Natural killer cell (primary cell): Measurements from ENCODE around the gene SOCS2. TPM values are rescaled to one million over a fixed set of nuclear protein-coding genes. Genes with fewer than 3 reads are reported as not detected.

Source experiments
- ATAC-seq, 3 donors: fragments of 150-1000 bp in 2 of 3; fragments of 200-7000 bp in 1 of 3; cut with Tn5 transposase; 1 replicate in 1 of 3; 2 replicates in 2 of 3; pipeline ENCODE4 v1.10.0; 2021; ENCODE audit warnings: mild to moderate bottlenecking in 2 of 3, moderate library complexity in 2 of 3
- DNase-seq, 2 donors: peaks; one replicate each; pipeline versions ENCODE4 v3.0.0 to v3.0.0-alpha.2; 2013 to 2021; ENCODE audit warnings: mixed read lengths in 1 of 2
- H3K27ac ChIP-seq: one replicate; pipeline ENCODE4 v1.5.1; 2013; ENCODE audit warnings: mild to moderate bottlenecking, low read length
- H3K27me3 ChIP-seq: one replicate; pipeline ENCODE4 v1.6.1; 2013; ENCODE audit warnings: low read length; ENCODE audit not compliant: control insufficient read depth, insufficient read depth
- H3K36me3 ChIP-seq: one replicate; pipeline ENCODE4 v1.6.1; 2013; ENCODE audit warnings: low read length; ENCODE audit not compliant: control insufficient read depth, insufficient read depth
- H3K4me1 ChIP-seq: one replicate; pipeline ENCODE4 v1.6.1; 2013; ENCODE audit warnings: low read length; ENCODE audit not compliant: control insufficient read depth, insufficient read depth
- H3K4me3 ChIP-seq: one replicate; pipeline ENCODE4 v1.5.1; 2013; ENCODE audit warnings: low read length
- H3K9me3 ChIP-seq: one replicate; pipeline ENCODE4 v1.6.1; 2013; ENCODE audit warnings: low read length; ENCODE audit not compliant: control insufficient read depth, insufficient read depth
- H3K27ac Mint-ChIP-seq, 2 donors: one replicate each; pipeline ENCODE4 v1.8.0; 2022; ENCODE audit warnings: mild to moderate bottlenecking in 2 of 2, mixed read lengths in 2 of 2, moderate library complexity in 1 of 2
- H3K27me3 Mint-ChIP-seq, 2 donors: one replicate each; pipeline ENCODE4 v1.8.0; 2022; ENCODE audit warnings: low read depth in 2 of 2, mixed read lengths in 2 of 2
- H3K36me3 Mint-ChIP-seq: one replicate; pipeline ENCODE4 v1.8.0; 2022; ENCODE audit warnings: mixed read lengths
- H3K4me1 Mint-ChIP-seq, 2 donors: one replicate each; pipeline ENCODE4 v1.8.0; 2022; ENCODE audit warnings: mixed read lengths in 2 of 2
- H3K4me3 Mint-ChIP-seq: one replicate; pipeline ENCODE4 v1.8.0; 2022; ENCODE audit warnings: mild to moderate bottlenecking, moderate library complexity, mixed read lengths
- H3K9me3 Mint-ChIP-seq, 2 donors: one replicate each; pipeline ENCODE4 v1.8.0; 2022; ENCODE audit warnings: mixed read lengths in 2 of 2
- CTCF ChIP-seq: fragments of 200-600 bp; IDR thresholded peaks from one replicate; pipeline ENCODE4 v1.8.0; 2022; ENCODE audit warnings: antibody characterized with exemption
- WGBS: methylation state at CpG from one replicate; pipeline ENCODE4 v1.1.7; 2013; ENCODE audit warnings: missing lambda C conversion rate; ENCODE audit not compliant: insufficient coverage; 5-methylcytosine and 5-hydroxymethylcytosine counted together
- intact Hi-C: fragments of 100-400 bp; cut with micrococcal nuclease; formaldehyde crosslinking; loops from one replicate; pipeline ENCODE4 v1.14.2; 2022
- total RNA-seq, 4 donors: library from RNA; stranded (reverse); fragments of 120-200 nt in 1 of 4; gene quantifications; one replicate each; pipeline versions ENCODE4 v1.2.3 to v1.2.4, GENCODE V29; 2013 to 2022

Gene SOCS2
- total RNA-seq, 3 donors from 2014 or later (not counting 1 experiment from before 2014, with no cell fraction given): 13.9 to 110 (median 26.7) TPM

GRCh38 chr12:93563807-93564538 lies 8.5 kb upstream of the SOCS2 start:
- peaks cover 15% of the 10 kb centered on the region for H3K36me3 Mint-ChIP-seq
- 47% methylated on average over 5 of the region's 6 CpGs for WGBS
- intact Hi-C loops: no loop called here
- H3K27me3 Mint-ChIP-seq: no peaks in the 10 kb centered on the region
- no peaks in the 10 kb centered on the region for H3K4me1 ChIP-seq
- no peak overlapping the region for H3K4me3 Mint-ChIP-seq
- no peaks in the 10 kb centered on the region for H3K9me3 ChIP-seq
- H3K36me3 ChIP-seq: no peaks in the 10 kb centered on the region
- no peak overlapping the region for H3K27ac ChIP-seq
- DNase-seq (no peak), ATAC-seq (no peak)
- H3K9me3 Mint-ChIP-seq: peaks cover 0 to under 1% of the 10 kb centered on the region in 2 donors
- no peaks in the 10 kb centered on the region for H3K27me3 ChIP-seq
- no peak overlapping the region for H3K4me3 ChIP-seq
- no peak for TF ChIP-seq CTCF
- H3K4me1 Mint-ChIP-seq: peaks cover 12 to 14% of the 10 kb centered on the region in 2 donors
- H3K27ac Mint-ChIP-seq: no peak overlapping the region

- no peaks in the 10 kb centered on the region for H3K27me3 Mint-ChIP-seq
- no peak for TF ChIP-seq CTCF
- intact Hi-C loops: loop anchor here (5.0 kb wide), 1 partner anchor 412 kb away; no protein-coding TSS in a partner anchor
Observed at GRCh38 chr12:93565760-93566159, 6.7 kb upstream of the SOCS2 start.

GRCh38 chr12:93567174-93567573 lies 5.3 kb upstream of the SOCS2 start:
- no peak for TF ChIP-seq CTCF
- Histone ChIP-seq H3K4me3 (no peak overlapping the region), H3K27me3 (no peaks in the 10 kb centered on the region), H3K9me3 (no peaks in the 10 kb centered on the region), H3K36me3 (no peaks in the 10 kb centered on the region), H3K4me1 (peaks cover 9% of the 10 kb centered on the region), H3K27ac (no peak overlapping the region)
- intact Hi-C loops: loop anchor here (5.0 kb wide), 1 partner anchor 410 kb away; no protein-coding TSS in a partner anchor
- DNase-seq: no peak
- Mint-ChIP-seq H3K9me3 (no peaks in the 10 kb centered on the region), H3K36me3 (peaks cover 13% of the 10 kb centered on the region), H3K4me1 (peaks cover 15 to 16% of the 10 kb centered on the region in 2 donors), H3K27me3 (peaks cover 0 to under 1% of the 10 kb centered on the region in 2 donors), H3K4me3 (no peak overlapping the region), H3K27ac (no peak overlapping the region)
- 75% methylated on average over 3 of the region's 3 CpGs for WGBS
- ATAC-seq: no peak

More at GRCh38 chr12:93565760-93566159, 6.7 kb upstream of the SOCS2 start:
- Mint-ChIP-seq H3K9me3 (no peaks in the 10 kb centered on the region), H3K4me1 (peaks cover 13 to 14% of the 10 kb centered on the region in 2 donors), H3K27ac (no peak overlapping the region), H3K36me3 (peaks cover 13% of the 10 kb centered on the region), H3K4me3 (no peak overlapping the region)
- DNase-seq: no peak
- WGBS: 92% methylated on average over 3 of the region's 3 CpGs
- no peak for ATAC-seq
- no peak overlapping the region for H3K27ac ChIP-seq
- H3K4me1 ChIP-seq: peaks cover 4% of the 10 kb centered on the region
- no peak overlapping the region for H3K4me3 ChIP-seq
- H3K36me3 ChIP-seq: no peaks in the 10 kb centered on the region
- no peaks in the 10 kb centered on the region for H3K27me3 ChIP-seq
- no peaks in the 10 kb centered on the region for H3K9me3 ChIP-seq
